ENCODE results near the gene LDLRAD3. TPM values are rescaled to one million over a fixed set of nuclear protein-coding genes. Genes with fewer than 3 reads are reported as not detected.

LDLRAD3 gene
- polyA plus RNA-seq, 1 donor (not counting 4 experiments of a cell fraction or from before 2014, with no cell fraction given), result 13.1 TPM

GRCh38 chr11:36240173-36240572 is 296.3 kb downstream of the LDLRAD3 start:
- DNase-seq (ENCODE audit: low read depth, low spot score) (no peak), FAIRE-seq (no peak)
- no peak overlapping the region for H3K9ac ChIP-seq (ENCODE audit: control insufficient read depth, extremely low read depth, insufficient read depth, low read length)
- no peaks in the 10 kb centered on the region for H3K9me1 ChIP-seq (ENCODE audit: control insufficient read depth, extremely low read depth, insufficient read depth, low read length)
- H2AFZ ChIP-seq (ENCODE audit: control insufficient read depth, low read length), result no peak overlapping the region
- no peak overlapping the region for H3K4me3 ChIP-seq (ENCODE audit: control insufficient read depth in 2 of 3, extremely low read depth in 1 of 3, insufficient read depth in 2 of 3, low read depth in 1 of 3, low read length in 3 of 3)
- no peaks in the 10 kb centered on the region for H3K27me3 ChIP-seq (ENCODE audit: control insufficient read depth, extremely low read depth, insufficient read depth, low read length)
- H3K4me1 ChIP-seq (ENCODE audit: control insufficient read depth, extremely low read depth, insufficient read depth, low read length), result peaks cover 3% of the 10 kb centered on the region
- no peaks in the 10 kb centered on the region for H3K9me3 ChIP-seq (ENCODE audit: control insufficient read depth, low read depth, low read length)
- no peaks in the 10 kb centered on the region for H4K20me1 ChIP-seq (ENCODE audit: control insufficient read depth, extremely low read depth, insufficient read depth, low read length)
- peaks cover 0 to 3% of the 10 kb centered on the region in 2 experiments for H3K36me3 ChIP-seq (ENCODE audit: control insufficient read depth in 2 of 2, extremely low read depth in 1 of 2, insufficient read depth in 2 of 2, low read length in 2 of 2)
- no peak for TF ChIP-seq EZH2 (IDR thresholded peaks at IDR 0.05; ENCODE audit: low read length)
- TF ChIP-seq CTCF (optimal IDR thresholded peaks at IDR 0.05 in 1 of 3, IDR thresholded peaks at IDR 0.05 in 1 of 3, conservative IDR thresholded peaks at IDR 0.05 in 1 of 3; ENCODE audit: extremely low read depth in 1 of 3, insufficient read depth in 2 of 3, low read length in 3 of 3), result no peak
- no peaks in the 10 kb centered on the region for H3K79me2 ChIP-seq (ENCODE audit: control insufficient read depth, insufficient read depth, low read length)
- dilution Hi-C loops (cut with MboI; ENCODE audit: extremely low pct_ligation_motif_present, low sequenced_read_pairs), result no loop called here
- no peak overlapping the region for H3K27ac ChIP-seq (ENCODE audit: control insufficient read depth, insufficient read depth, low read length)
- H3K4me2 ChIP-seq (ENCODE audit: control insufficient read depth, extremely low read depth, insufficient read depth, low read depth, low read length), result no peak overlapping the region

GRCh38 chr11:36240801-36241200 is 296.9 kb downstream of the LDLRAD3 start:
- Histone ChIP-seq H3K27ac (ENCODE audit: control insufficient read depth, insufficient read depth, low read length) (no peak overlapping the region), H3K79me2 (ENCODE audit: control insufficient read depth, insufficient read depth, low read length) (no peaks in the 10 kb centered on the region), H3K4me1 (ENCODE audit: control insufficient read depth, extremely low read depth, insufficient read depth, low read length) (peaks cover 3% of the 10 kb centered on the region), H3K27me3 (ENCODE audit: control insufficient read depth, extremely low read depth, insufficient read depth, low read length) (no peaks in the 10 kb centered on the region), H2AFZ (ENCODE audit: control insufficient read depth, low read length) (no peak overlapping the region), H3K4me3 (ENCODE audit: control insufficient read depth in 2 of 3, extremely low read depth in 1 of 3, insufficient read depth in 2 of 3, low read depth in 1 of 3, low read length in 3 of 3) (no peak overlapping the region), H3K4me2 (ENCODE audit: control insufficient read depth, extremely low read depth, insufficient read depth, low read depth, low read length) (no peak overlapping the region), H3K36me3 (ENCODE audit: control insufficient read depth in 2 of 2, extremely low read depth in 1 of 2, insufficient read depth in 2 of 2, low read length in 2 of 2) (peaks cover 0 to 2% of the 10 kb centered on the region in 2 experiments), H3K9me1 (ENCODE audit: control insufficient read depth, extremely low read depth, insufficient read depth, low read length) (no peaks in the 10 kb centered on the region), H3K9ac (ENCODE audit: control insufficient read depth, extremely low read depth, insufficient read depth, low read length) (no peak overlapping the region), H4K20me1 (ENCODE audit: control insufficient read depth, extremely low read depth, insufficient read depth, low read length) (no peaks in the 10 kb centered on the region), H3K9me3 (ENCODE audit: control insufficient read depth, low read depth, low read length) (no peaks in the 10 kb centered on the region)
- dilution Hi-C loops (cut with MboI; ENCODE audit: extremely low pct_ligation_motif_present, low sequenced_read_pairs), result no loop called here
- DNase-seq (ENCODE audit: low read depth, low spot score) (no peak), FAIRE-seq (no peak)
- no peak for TF ChIP-seq CTCF (optimal IDR thresholded peaks at IDR 0.05 in 1 of 3, IDR thresholded peaks at IDR 0.05 in 1 of 3, conservative IDR thresholded peaks at IDR 0.05 in 1 of 3; ENCODE audit: extremely low read depth in 1 of 3, insufficient read depth in 2 of 3, low read length in 3 of 3)
- no peak for TF ChIP-seq EZH2 (IDR thresholded peaks at IDR 0.05; ENCODE audit: low read length)

All from keratinocyte (primary cell).